ENCODE measurements around the gene GPATCH8.

The GPATCH8 gene

GRCh38 chr17:44359458-44360143, 143.6 kb downstream of the GPATCH8 start:
- Mint-ChIP-seq H3K4me3 (no peak overlapping the region), H3K27ac (no peak overlapping the region), H3K9me3 (no peaks in the 10 kb centered on the region), H3K4me1 (ENCODE audit: low read depth) (peaks cover 2% of the 10 kb centered on the region), H3K27me3 (ENCODE audit: low read depth) (peaks cover 39% of the 10 kb centered on the region), H3K36me3 (ENCODE audit: low read depth) (no peaks in the 10 kb centered on the region)
- DNase-seq (ENCODE audit: low spot score) = no peak

GRCh38 chr17:44359006-44359405, 144.2 kb downstream of the GPATCH8 start:
- Mint-ChIP-seq H3K27ac (no peak overlapping the region), H3K9me3 (no peaks in the 10 kb centered on the region), H3K4me3 (no peak overlapping the region), H3K4me1 (ENCODE audit: low read depth) (peaks cover 2% of the 10 kb centered on the region), H3K36me3 (ENCODE audit: low read depth) (no peaks in the 10 kb centered on the region), H3K27me3 (ENCODE audit: low read depth) (peaks cover 35% of the 10 kb centered on the region)
- no peak for DNase-seq (ENCODE audit: low spot score)

DNA sequence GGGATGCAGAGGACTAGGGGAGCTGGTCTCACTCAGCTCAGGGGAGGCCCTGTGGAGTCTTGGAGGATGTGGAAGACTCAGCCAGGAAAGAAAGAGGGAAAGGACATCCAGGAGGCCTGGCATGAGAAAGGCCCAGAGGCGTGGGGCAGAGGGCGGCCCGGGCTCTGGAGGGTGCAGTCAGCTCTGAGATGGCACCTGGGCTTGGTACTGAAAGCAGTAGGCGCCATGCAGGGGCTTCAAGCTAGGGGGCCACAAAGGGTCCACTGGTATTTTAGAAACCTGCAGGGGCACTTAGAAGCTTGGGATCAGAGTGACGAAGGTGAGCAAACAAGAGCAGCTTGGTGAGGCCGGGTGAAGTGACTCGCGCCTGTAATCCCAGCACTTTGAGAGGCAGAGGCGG, 145.1 kb downstream of the GPATCH8 start:
- Mint-ChIP-seq H3K36me3 (ENCODE audit: low read depth) (peaks cover under 1% of the 10 kb centered on the region), H3K4me1 (ENCODE audit: low read depth) (peaks cover 2% of the 10 kb centered on the region), H3K27ac (no peak overlapping the region), H3K27me3 (ENCODE audit: low read depth) (peaks cover 33% of the 10 kb centered on the region), H3K9me3 (no peaks in the 10 kb centered on the region), H3K4me3 (no peak overlapping the region)
- DNase-seq (ENCODE audit: low spot score) = no peak

DNA sequence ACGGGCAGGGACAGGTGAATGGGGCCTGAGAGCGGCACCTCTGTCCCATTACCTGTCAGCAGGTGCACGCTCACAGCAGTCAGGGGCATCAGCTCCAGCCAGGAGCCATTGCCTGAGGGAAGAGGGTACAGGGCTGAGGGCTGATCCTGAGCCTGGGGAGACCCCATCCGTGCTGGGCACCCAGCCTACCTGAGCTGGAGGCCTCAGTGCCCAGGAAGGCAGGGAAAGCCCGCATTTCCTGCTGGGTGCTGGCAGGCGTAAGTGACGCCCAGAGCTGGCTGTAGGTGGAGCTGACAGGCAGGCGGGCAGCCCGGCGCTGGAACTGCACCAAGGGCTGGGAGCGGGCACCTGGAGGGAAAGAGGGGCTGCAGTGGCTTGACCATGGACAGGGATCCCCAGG, 147.0 kb downstream of the GPATCH8 start:
- H3K36me3 Mint-ChIP-seq (ENCODE audit: low read depth) = peaks cover 3% of the 10 kb centered on the region
- no peak overlapping the region for H3K27ac Mint-ChIP-seq
- no peak overlapping the region for H3K4me3 Mint-ChIP-seq
- H3K27me3 Mint-ChIP-seq (ENCODE audit: low read depth) = peaks cover 22% of the 10 kb centered on the region
- peaks cover 2% of the 10 kb centered on the region for H3K4me1 Mint-ChIP-seq (ENCODE audit: low read depth)
- H3K9me3 Mint-ChIP-seq = no peaks in the 10 kb centered on the region
- no peak for DNase-seq (ENCODE audit: low spot score)

DNA sequence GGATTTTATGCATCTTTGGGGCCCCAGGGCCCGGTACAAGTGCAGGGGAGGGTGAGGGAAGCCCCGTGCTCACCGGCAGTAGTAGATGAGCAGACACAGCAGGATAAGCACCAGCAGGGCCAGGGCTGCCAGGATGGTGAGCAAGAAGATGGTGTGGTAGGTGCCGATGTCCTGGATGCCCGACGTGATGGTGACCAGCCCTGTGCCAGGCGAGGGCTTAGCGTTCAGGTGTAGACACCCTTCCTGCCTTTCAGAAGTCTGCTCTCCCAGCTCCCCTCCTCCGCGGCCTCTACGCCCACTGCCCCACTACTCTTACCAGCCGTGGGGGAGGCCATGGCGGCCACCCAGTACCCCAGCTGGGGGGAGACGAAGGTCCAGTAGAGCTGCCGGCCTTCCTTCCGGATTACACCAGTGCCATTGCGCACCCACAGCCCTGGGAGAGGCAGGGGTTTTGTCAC, 147.5 kb downstream of the GPATCH8 start:
- H3K4me3 Mint-ChIP-seq = no peak overlapping the region
- peaks cover 19% of the 10 kb centered on the region for H3K27me3 Mint-ChIP-seq (ENCODE audit: low read depth)
- H3K27ac Mint-ChIP-seq = no peak overlapping the region
- DNase-seq (ENCODE audit: low spot score) = no peak
- H3K9me3 Mint-ChIP-seq = no peaks in the 10 kb centered on the region
- peaks cover 3% of the 10 kb centered on the region for H3K36me3 Mint-ChIP-seq (ENCODE audit: low read depth)
- H3K4me1 Mint-ChIP-seq (ENCODE audit: low read depth) = peaks cover 2% of the 10 kb centered on the region

DNA sequence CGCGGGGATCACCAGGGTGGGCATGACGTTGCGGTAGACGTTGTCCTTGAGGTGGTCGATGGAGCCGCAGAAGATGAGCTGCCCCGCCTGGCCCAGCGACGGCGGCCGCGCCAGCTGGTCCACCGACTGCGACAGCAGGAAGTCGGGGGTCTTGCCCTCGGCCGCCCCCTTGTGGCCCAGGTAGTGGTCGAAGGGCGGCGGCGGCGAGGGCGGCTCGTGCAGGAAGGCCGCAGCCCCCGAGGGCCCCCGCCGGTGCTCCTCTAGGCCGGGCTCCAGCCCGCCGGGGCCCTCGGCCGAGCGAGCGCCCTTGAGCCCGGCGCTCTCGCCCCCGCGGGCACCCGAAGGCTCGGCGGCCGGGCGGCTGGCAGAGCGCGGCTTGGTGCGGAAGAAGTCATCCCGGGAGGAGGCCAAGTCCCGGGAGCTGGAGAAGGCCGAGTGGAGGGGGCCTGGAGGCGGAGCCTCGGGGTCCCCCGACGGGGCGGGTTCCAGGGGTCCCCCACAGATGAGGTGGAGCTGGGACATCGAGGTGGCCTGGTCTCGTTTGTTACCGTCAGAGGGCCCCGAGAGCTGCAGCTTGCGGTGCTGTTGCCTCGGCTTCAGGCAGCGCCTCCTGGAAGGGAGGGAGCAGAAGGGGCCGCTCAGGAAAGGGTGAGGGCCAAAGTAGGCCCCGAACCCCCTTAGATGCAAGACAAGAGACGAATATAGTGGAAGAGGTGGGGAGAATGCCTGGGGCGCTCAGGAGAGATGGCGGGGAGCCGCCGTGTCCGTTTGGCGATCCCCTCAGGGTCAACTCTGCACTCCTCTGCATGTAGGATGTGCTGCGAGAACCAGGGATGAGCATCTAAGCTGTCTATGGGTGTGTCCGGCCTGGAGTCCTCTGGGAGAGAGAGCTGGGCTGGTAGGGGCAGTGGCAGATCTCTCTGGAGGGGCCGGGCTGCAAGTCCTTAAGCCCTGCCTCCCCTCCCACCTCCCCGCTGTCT, 148.3 kb downstream of the GPATCH8 start:
- Mint-ChIP-seq H3K27me3 (ENCODE audit: low read depth) (peaks cover 14% of the 10 kb centered on the region), H3K4me1 (ENCODE audit: low read depth) (peaks cover 2% of the 10 kb centered on the region), H3K9me3 (no peaks in the 10 kb centered on the region), H3K27ac (no peak overlapping the region), H3K36me3 (ENCODE audit: low read depth) (peaks cover 3% of the 10 kb centered on the region), H3K4me3 (peak overlapping the region; percentile 32)
- peak; percentile 24 for DNase-seq (ENCODE audit: low spot score)

DNA sequence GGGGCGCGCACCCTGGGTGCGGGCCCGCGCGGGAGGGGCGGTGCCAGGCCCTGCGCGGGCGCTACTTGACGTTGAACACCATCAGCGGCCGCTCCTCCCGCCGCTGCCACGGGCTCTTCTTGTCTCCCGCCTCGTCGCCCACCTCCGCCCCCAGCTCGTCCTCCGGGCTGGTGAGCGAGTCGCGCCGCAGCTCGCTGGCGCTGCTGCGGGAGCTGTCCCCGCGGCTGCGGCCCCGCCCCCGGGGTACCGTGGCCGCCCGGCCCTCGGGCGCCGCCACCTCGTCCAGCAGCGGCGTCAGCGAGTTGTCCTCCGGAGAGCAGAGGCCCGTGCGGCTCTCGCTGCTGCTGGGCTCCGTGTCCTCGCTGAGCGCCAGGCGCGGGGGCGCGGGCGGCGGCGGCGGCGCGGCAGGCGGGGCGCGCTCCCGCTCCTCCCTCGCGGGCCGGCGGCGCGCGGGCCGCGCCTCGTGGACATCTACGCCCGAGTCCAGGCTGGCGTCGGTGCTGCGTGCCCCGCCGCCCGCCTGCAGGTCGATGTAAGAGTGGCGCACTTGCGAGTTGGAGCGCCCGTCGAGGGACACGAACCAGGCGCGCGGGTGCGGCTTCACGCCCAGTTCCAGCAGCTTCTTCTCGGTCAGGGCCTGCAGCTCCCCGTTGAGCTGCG, 149.4 kb downstream of the GPATCH8 start:
- H3K4me1 Mint-ChIP-seq (ENCODE audit: low read depth) = no peaks in the 10 kb centered on the region
- peaks cover 3% of the 10 kb centered on the region for H3K36me3 Mint-ChIP-seq (ENCODE audit: low read depth)
- peak; percentile 17 for DNase-seq (ENCODE audit: low spot score)
- no peaks in the 10 kb centered on the region for H3K9me3 Mint-ChIP-seq
- peaks cover 9% of the 10 kb centered on the region for H3K27me3 Mint-ChIP-seq (ENCODE audit: low read depth)
- peak overlapping the region; percentile 40 for H3K4me3 Mint-ChIP-seq
- no peak overlapping the region for H3K27ac Mint-ChIP-seq

- peak overlapping the region; percentile 35 for H3K4me3 Mint-ChIP-seq
These were observed 150.2 kb downstream of the GPATCH8 start for GRCh38 chr17:44352828-44353671.

DNA sequence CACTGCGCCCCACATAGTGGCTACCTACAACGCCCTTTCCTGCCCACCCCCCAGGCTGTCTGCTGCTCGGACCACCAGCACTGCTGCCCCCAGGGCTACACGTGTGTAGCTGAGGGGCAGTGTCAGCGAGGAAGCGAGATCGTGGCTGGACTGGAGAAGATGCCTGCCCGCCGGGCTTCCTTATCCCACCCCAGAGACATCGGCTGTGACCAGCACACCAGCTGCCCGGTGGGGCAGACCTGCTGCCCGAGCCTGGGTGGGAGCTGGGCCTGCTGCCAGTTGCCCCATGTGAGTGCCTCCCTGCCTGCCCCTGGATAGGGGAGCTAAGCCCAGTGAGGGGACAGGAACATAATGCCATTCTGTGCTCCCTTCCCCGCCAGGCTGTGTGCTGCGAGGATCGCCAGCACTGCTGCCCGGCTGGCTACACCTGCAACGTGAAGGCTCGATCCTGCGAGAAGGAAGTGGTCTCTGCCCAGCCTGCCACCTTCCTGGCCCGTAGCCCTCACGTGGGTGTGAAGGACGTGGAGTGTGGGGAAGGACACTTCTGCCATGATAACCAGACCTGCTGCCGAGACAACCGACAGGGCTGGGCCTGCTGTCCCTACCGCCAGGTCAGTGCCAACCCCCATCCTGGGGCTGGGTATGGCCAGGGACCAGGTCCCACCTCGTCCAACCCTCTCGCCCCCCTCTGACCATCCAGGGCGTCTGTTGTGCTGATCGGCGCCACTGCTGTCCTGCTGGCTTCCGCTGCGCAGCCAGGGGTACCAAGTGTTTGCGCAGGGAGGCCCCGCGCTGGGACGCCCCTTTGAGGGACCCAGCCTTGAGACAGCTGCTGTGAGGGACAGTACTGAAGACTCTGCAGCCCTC, 151.0 kb downstream of the GPATCH8 start:
- no peaks in the 10 kb centered on the region for H3K4me1 Mint-ChIP-seq (ENCODE audit: low read depth)
- H3K27me3 Mint-ChIP-seq (ENCODE audit: low read depth) = peaks cover 8% of the 10 kb centered on the region
- H3K27ac Mint-ChIP-seq = no peak overlapping the region
- no peaks in the 10 kb centered on the region for H3K9me3 Mint-ChIP-seq
- DNase-seq (ENCODE audit: low spot score) = no peak
- H3K36me3 Mint-ChIP-seq (ENCODE audit: low read depth) = peaks cover 3% of the 10 kb centered on the region
- no peak overlapping the region for H3K4me3 Mint-ChIP-seq

More at GRCh38 chr17:44352828-44353671, 150.2 kb downstream of the GPATCH8 start:
- Mint-ChIP-seq H3K4me1 (ENCODE audit: low read depth) (no peaks in the 10 kb centered on the region), H3K9me3 (no peaks in the 10 kb centered on the region), H3K36me3 (ENCODE audit: low read depth) (peaks cover 3% of the 10 kb centered on the region), H3K27ac (no peak overlapping the region), H3K27me3 (ENCODE audit: low read depth) (peaks cover 8% of the 10 kb centered on the region)
- DNase-seq (ENCODE audit: low spot score) = no peak

GRCh38 chr17:44351464-44351863, 151.7 kb downstream of the GPATCH8 start:
- Mint-ChIP-seq H3K4me3 (no peak overlapping the region), H3K36me3 (ENCODE audit: low read depth) (peaks cover 3% of the 10 kb centered on the region), H3K27me3 (ENCODE audit: low read depth) (peaks cover 8% of the 10 kb centered on the region), H3K4me1 (ENCODE audit: low read depth) (no peaks in the 10 kb centered on the region), H3K27ac (no peak overlapping the region), H3K9me3 (no peaks in the 10 kb centered on the region)
- DNase-seq (ENCODE audit: low spot score) = no peak

GRCh38 chr17:44350733-44351226, 152.4 kb downstream of the GPATCH8 start:
- Mint-ChIP-seq H3K27ac (no peak overlapping the region), H3K27me3 (ENCODE audit: low read depth) (peaks cover 8% of the 10 kb centered on the region), H3K4me1 (ENCODE audit: low read depth) (peaks cover 4% of the 10 kb centered on the region), H3K36me3 (ENCODE audit: low read depth) (peaks cover 3% of the 10 kb centered on the region), H3K4me3 (no peak overlapping the region), H3K9me3 (no peaks in the 10 kb centered on the region)
- peak; percentile 62 for DNase-seq (ENCODE audit: low spot score)

GRCh38 chr17:44349553-44350070, 153.6 kb downstream of the GPATCH8 start:
- Mint-ChIP-seq H3K4me3 (no peak overlapping the region), H3K9me3 (no peaks in the 10 kb centered on the region), H3K27me3 (ENCODE audit: low read depth) (no peaks in the 10 kb centered on the region), H3K36me3 (ENCODE audit: low read depth) (peaks cover 3% of the 10 kb centered on the region), H3K4me1 (ENCODE audit: low read depth) (peaks cover 14% of the 10 kb centered on the region), H3K27ac (no peak overlapping the region)
- no peak for DNase-seq (ENCODE audit: low spot score)
